Measurements from ENCODE around the gene RFX8.

- TF ChIP-seq CTCF (IDR thresholded peaks at IDR 0.05; ENCODE audit: control extremely low read depth in 1 of 3, insufficient read depth in 1 of 3, low read depth in 1 of 3, low read length in 3 of 3) (no peak), YY1 (IDR thresholded peaks at IDR 0.05; ENCODE audit: low read depth, low read length) (no peak), TAF7 (optimal IDR thresholded peaks at IDR 0.05; ENCODE audit: borderline replicate concordance, low read depth, low read length) (no peak), ZNF274 (IDR thresholded peaks at IDR 0.05; ENCODE audit: borderline replicate concordance, extremely low read depth, low read length) (no peak), SIN3A (conservative IDR thresholded peaks at IDR 0.05 in 1 of 2, IDR thresholded peaks at IDR 0.05 in 1 of 2; ENCODE audit: low read depth in 1 of 2, low read length in 2 of 2) (no peak), PHF8 (conservative IDR thresholded peaks at IDR 0.05; ENCODE audit: low read depth, low read length) (no peak), JUN (IDR thresholded peaks at IDR 0.05; ENCODE audit: low read depth, low read length) (no peak), JUND (IDR thresholded peaks at IDR 0.05; ENCODE audit: low read length) (no peak), CHD1 (IDR thresholded peaks at IDR 0.05; ENCODE audit: low read depth, low read length) (no peak)
- TF ChIP-seq, protein P1, sequence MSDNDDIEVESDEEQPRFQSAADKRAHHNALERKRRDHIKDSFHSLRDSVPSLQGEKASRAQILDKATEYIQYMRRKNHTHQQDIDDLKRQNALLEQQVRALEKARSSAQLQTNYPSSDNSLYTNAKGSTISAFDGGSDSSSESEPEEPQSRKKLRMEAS (IDR thresholded peaks at IDR 0.05): no peak
These were observed 64.8 kb downstream of the RFX8 start for GRCh38 chr2:101410114-101410513.

Measured in H1 (cell line).